Measurements from ENCODE around the gene IL20. TPM values are rescaled to one million over a fixed set of nuclear protein-coding genes. Genes with fewer than 3 reads are reported as not detected.

The IL20 gene
- polyA plus RNA-seq, 2 of the 4 experiments (the other 2 are of a cell fraction) = 0.05 TPM; not detected in 1

- CTCF ChIA-PET = interaction anchor here (1.4 to 9.4 kb wide), 7 partner anchors 9 to 283 kb away, joined by 3 to 108 read pairs (median 6); partner anchors contain the start of gene DYRK3
- Histone ChIP-seq H3K4me2 (no peak overlapping the region), H3K4me3 (no peak overlapping the region), H3K27ac (no peak overlapping the region), H3K4me1 (no peaks in the 10 kb centered on the region), H3K9me3 (no peaks in the 10 kb centered on the region)
- FAIRE-seq (no peak), DNase-seq (ENCODE audit: low read depth in 1 of 2, low spot score in 1 of 2) (no peak), ATAC-seq (no peak)
- POLR2A ChIA-PET = interaction anchor here (1.2 kb wide), 1 partner anchor 283 kb away, joined by 3 read pairs; the partner anchor contains the start of gene DYRK3
- TF ChIP-seq NR3C1 (IDR thresholded peaks at IDR 0.05) (no peak), CBX8 (IDR thresholded peaks at IDR 0.05) (no peak), EHF (CRISPR knock-in tag; IDR thresholded peaks at IDR 0.05) (no peak), HMGXB4 (CRISPR knock-in tag; IDR thresholded peaks at IDR 0.05; ENCODE audit: borderline replicate concordance) (no peak), RNF2 (IDR thresholded peaks at IDR 0.05; ENCODE audit: borderline replicate concordance, low read depth) (no peak), HEYL (CRISPR knock-in tag; IDR thresholded peaks at IDR 0.05) (no peak), ESRRA (IDR thresholded peaks at IDR 0.05; ENCODE audit: borderline replicate concordance, low read length) (no peak), FOSL2 (IDR thresholded peaks at IDR 0.05) (no peak), FOSL2 (CRISPR knock-in tag; IDR thresholded peaks at IDR 0.05) (no peak), MYC (IDR thresholded peaks at IDR 0.05; ENCODE audit: borderline replicate concordance, low read length) (no peak), CHD4 (IDR thresholded peaks at IDR 0.05; ENCODE audit: borderline replicate concordance) (no peak), TP53 (CRISPR knock-in tag; IDR thresholded peaks at IDR 0.05) (no peak), TFCP2L1 (CRISPR knock-in tag; IDR thresholded peaks at IDR 0.05) (no peak), JUN (IDR thresholded peaks at IDR 0.05) (no peak)
- TF ChIP-seq, protein P1, sequence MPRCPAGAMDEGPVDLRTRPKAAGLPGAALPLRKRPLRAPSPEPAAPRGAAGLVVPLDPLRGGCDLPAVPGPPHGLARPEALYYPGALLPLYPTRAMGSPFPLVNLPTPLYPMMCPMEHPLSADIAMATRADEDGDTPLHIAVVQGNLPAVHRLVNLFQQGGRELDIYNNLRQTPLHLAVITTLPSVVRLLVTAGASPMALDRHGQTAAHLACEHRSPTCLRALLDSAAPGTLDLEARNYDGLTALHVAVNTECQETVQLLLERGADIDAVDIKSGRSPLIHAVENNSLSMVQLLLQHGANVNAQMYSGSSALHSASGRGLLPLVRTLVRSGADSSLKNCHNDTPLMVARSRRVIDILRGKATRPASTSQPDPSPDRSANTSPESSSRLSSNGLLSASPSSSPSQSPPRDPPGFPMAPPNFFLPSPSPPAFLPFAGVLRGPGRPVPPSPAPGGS (IDR thresholded peaks at IDR 0.05) = no peak
- TF ChIP-seq, protein P2, sequence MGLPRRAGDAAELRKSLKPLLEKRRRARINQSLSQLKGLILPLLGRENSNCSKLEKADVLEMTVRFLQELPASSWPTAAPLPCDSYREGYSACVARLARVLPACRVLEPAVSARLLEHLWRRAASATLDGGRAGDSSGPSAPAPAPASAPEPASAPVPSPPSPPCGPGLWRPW (IDR thresholded peaks at IDR 0.05) = no peak
- WGBS (ENCODE audit: missing lambda C conversion rate) = 66% methylated on average over 3 of the region's 3 CpGs
Measured at GRCh38 chr1:206918076-206918475, 52.7 kb downstream of the IL20 start.

Other genes with a start within 250 kb of the IL20 start
- 7.3 and 9.3 TPM in 2 replicates for gene DYRK3, start 230.1 kb upstream of the IL20 start, polyA plus RNA-seq (2011; rRNA removed)
- gene DYRK3, start 230.1 kb upstream of the IL20 start, polyA plus RNA-seq (2017; fragmentation: RNase III; extraction: RNeasy Plus Mini Kit Qiagen cat#74134 plus additional on column Dnase treatment) = 8.2 to 8.8 TPM (median 8.7 TPM) in 3 replicates
- 37.2 and 48.5 TPM in 2 replicates for gene MAPKAPK2, start 180.7 kb upstream of the IL20 start, polyA plus RNA-seq (2011; rRNA removed)
- gene MAPKAPK2, start 180.7 kb upstream of the IL20 start, polyA plus RNA-seq (2017; fragmentation: RNase III; extraction: RNeasy Plus Mini Kit Qiagen cat#74134 plus additional on column Dnase treatment) = 36.5 to 43.8 TPM (median 43.0 TPM) in 3 replicates
- gene IL19, start 94.8 kb upstream of the IL20 start, polyA plus RNA-seq (2011; rRNA removed) = not detected in 2 replicates
- not detected in 3 replicates for gene IL19, start 94.8 kb upstream of the IL20 start, polyA plus RNA-seq (2017; fragmentation: RNase III; extraction: RNeasy Plus Mini Kit Qiagen cat#74134 plus additional on column Dnase treatment)
- not detected in 2 replicates for gene IL10, start 93.1 kb upstream of the IL20 start, polyA plus RNA-seq (2011; rRNA removed)
- not detected in 3 replicates for gene IL10, start 93.1 kb upstream of the IL20 start, polyA plus RNA-seq (2017; fragmentation: RNase III; extraction: RNeasy Plus Mini Kit Qiagen cat#74134 plus additional on column Dnase treatment)
- 0.04 and 0.12 TPM in 2 replicates for gene IL24, start 31.8 kb downstream of the IL20 start, polyA plus RNA-seq (2011; rRNA removed)
- 0.07 TPM in 1 of 3 replicates, not detected in the others for gene IL24, start 31.8 kb downstream of the IL20 start, polyA plus RNA-seq (2017; fragmentation: RNase III; extraction: RNeasy Plus Mini Kit Qiagen cat#74134 plus additional on column Dnase treatment)
- gene FCMR, start 56.3 kb downstream of the IL20 start, polyA plus RNA-seq (2011; rRNA removed) = 0.19 and 0.73 TPM in 2 replicates
- gene FCMR, start 56.3 kb downstream of the IL20 start, polyA plus RNA-seq (2017; fragmentation: RNase III; extraction: RNeasy Plus Mini Kit Qiagen cat#74134 plus additional on column Dnase treatment) = 0.93 to 1.3 TPM (median 1.0 TPM) in 3 replicates
- 0.01 and 0.03 TPM in 2 replicates for gene PIGR, start 80.8 kb downstream of the IL20 start, polyA plus RNA-seq (2011; rRNA removed)
- not detected in 3 replicates for gene PIGR, start 80.8 kb downstream of the IL20 start, polyA plus RNA-seq (2017; fragmentation: RNase III; extraction: RNeasy Plus Mini Kit Qiagen cat#74134 plus additional on column Dnase treatment)
- not detected in 2 replicates for gene FCAMR, start 104.8 kb downstream of the IL20 start, polyA plus RNA-seq (2011; rRNA removed)
- not detected in 3 replicates for gene FCAMR, start 104.8 kb downstream of the IL20 start, polyA plus RNA-seq (2017; fragmentation: RNase III; extraction: RNeasy Plus Mini Kit Qiagen cat#74134 plus additional on column Dnase treatment)
- 2.0 and 2.2 TPM in 2 replicates for gene C1orf116, start 167.1 kb downstream of the IL20 start, polyA plus RNA-seq (2011; rRNA removed)
- 3.2 to 3.6 TPM (median 3.4 TPM) in 3 replicates for gene C1orf116, start 167.1 kb downstream of the IL20 start, polyA plus RNA-seq (2017; fragmentation: RNase III; extraction: RNeasy Plus Mini Kit Qiagen cat#74134 plus additional on column Dnase treatment)
- gene YOD1, start 185.6 kb downstream of the IL20 start, polyA plus RNA-seq (2011; rRNA removed) = 6.9 and 7.0 TPM in 2 replicates
- gene YOD1, start 185.6 kb downstream of the IL20 start, polyA plus RNA-seq (2017; fragmentation: RNase III; extraction: RNeasy Plus Mini Kit Qiagen cat#74134 plus additional on column Dnase treatment) = 9.5 to 10.3 TPM (median 10.3 TPM) in 3 replicates
- gene PFKFB2, start 187.7 kb downstream of the IL20 start, polyA plus RNA-seq (2011; rRNA removed) = 6.8 and 7.4 TPM in 2 replicates
- gene PFKFB2, start 187.7 kb downstream of the IL20 start, polyA plus RNA-seq (2017; fragmentation: RNase III; extraction: RNeasy Plus Mini Kit Qiagen cat#74134 plus additional on column Dnase treatment) = 7.6 to 8.4 TPM (median 8.1 TPM) in 3 replicates
- 0.57 and 0.74 TPM in 2 replicates for gene C4BPB, start 223.2 kb downstream of the IL20 start, polyA plus RNA-seq (2011; rRNA removed)
- 4.9 to 9.5 TPM (median 5.1 TPM) in 3 replicates for gene C4BPB, start 223.2 kb downstream of the IL20 start, polyA plus RNA-seq (2017; fragmentation: RNase III; extraction: RNeasy Plus Mini Kit Qiagen cat#74134 plus additional on column Dnase treatment)
- gene C4BPA, start 238.6 kb downstream of the IL20 start, polyA plus RNA-seq (2011; rRNA removed) = 3.6 and 4.9 TPM in 2 replicates
- gene C4BPA, start 238.6 kb downstream of the IL20 start, polyA plus RNA-seq (2017; fragmentation: RNase III; extraction: RNeasy Plus Mini Kit Qiagen cat#74134 plus additional on column Dnase treatment) = 0.92 to 1.4 TPM (median 1.0 TPM) in 3 replicates